HFF-Myc (cell line): ENCODE results near the gene EBF4.
"Not testable (repeated sequence)": the region's sequence is repeated elsewhere in the genome, so short reads cannot be mapped to it uniquely, and the experiment has no call there.

ENCODE experiments used
- DNase-seq: peaks from one replicate; pipeline ENCODE4 v3.0.0-alpha.2; 2011; ENCODE audit warnings: low read depth; ENCODE audit errors: extremely low read depth
- H3K4me3 ChIP-seq: replicated peaks from 2 replicates; pipeline ENCODE4 v1.5.1; 2011; ENCODE audit warnings: low read depth, mild to moderate bottlenecking, control low read depth, low read length
- CTCF ChIP-seq: IDR thresholded peaks from 2 replicates; pipeline ENCODE4 v1.5.1; 2012; ENCODE audit warnings: mild to moderate bottlenecking, low read depth, low read length, control low read depth; ENCODE audit errors: missing control alignments

EBF4 gene

GRCh38 chr20:2673453-2673852 is 19.1 kb upstream of the EBF4 start:
- DNase-seq, result no peak
- TF ChIP-seq CTCF, result no peak
- H3K4me3 ChIP-seq, result no peak overlapping the region

- no peak for TF ChIP-seq CTCF
- no peak overlapping the region for H3K4me3 ChIP-seq
- DNase-seq, result no peak
Observed at GRCh38 chr20:2680046-2680445, 12.5 kb upstream of the EBF4 start.

GRCh38 chr20:2682040-2682439 is 10.5 kb upstream of the EBF4 start:
- not testable (repeated sequence) for H3K4me3 ChIP-seq, DNase-seq

GRCh38 chr20:2684817-2685216 is 7.8 kb upstream of the EBF4 start:
- not testable (repeated sequence) for DNase-seq

GRCh38 chr20:2687514-2687913 is 5.1 kb upstream of the EBF4 start:
- DNase-seq, result no peak
- H3K4me3 ChIP-seq, result no peak overlapping the region

More at GRCh38 chr20:2684817-2685216, 7.8 kb upstream of the EBF4 start:
- H3K4me3 ChIP-seq, result not testable (repeated sequence)

GRCh38 chr20:2688041-2688591 is 4.5 kb upstream of the EBF4 start:
- no peak overlapping the region for H3K4me3 ChIP-seq
- peak; percentile 67 for TF ChIP-seq CTCF
- DNase-seq, result peak; percentile 4

More at GRCh38 chr20:2687514-2687913, 5.1 kb upstream of the EBF4 start:
- no peak for TF ChIP-seq CTCF

- H3K4me3 ChIP-seq, result no peak overlapping the region
- no peak for DNase-seq
- TF ChIP-seq CTCF, result no peak
Observed at GRCh38 chr20:2690213-2690612, 2.4 kb upstream of the EBF4 start.

GRCh38 chr20:2690718-2691117 is 1.9 kb upstream of the EBF4 start:
- H3K4me3 ChIP-seq, result no peak overlapping the region
- DNase-seq, result no peak
- no peak for TF ChIP-seq CTCF
